NCI-H526 treated with DMSO at 0.1 percent for 48 hours (cell line): Measurements from ENCODE around the gene FRMD5.
"Not testable (repeated sequence)": the region's sequence is repeated elsewhere in the genome, so short reads cannot be mapped to it uniquely, and the experiment has no call there.

ENCODE experiments used
- DNase-seq: peaks from one replicate; lab custom pipeline; 2025; lab: John Stamatoyannopoulos, UW

FRMD5 gene

DNA sequence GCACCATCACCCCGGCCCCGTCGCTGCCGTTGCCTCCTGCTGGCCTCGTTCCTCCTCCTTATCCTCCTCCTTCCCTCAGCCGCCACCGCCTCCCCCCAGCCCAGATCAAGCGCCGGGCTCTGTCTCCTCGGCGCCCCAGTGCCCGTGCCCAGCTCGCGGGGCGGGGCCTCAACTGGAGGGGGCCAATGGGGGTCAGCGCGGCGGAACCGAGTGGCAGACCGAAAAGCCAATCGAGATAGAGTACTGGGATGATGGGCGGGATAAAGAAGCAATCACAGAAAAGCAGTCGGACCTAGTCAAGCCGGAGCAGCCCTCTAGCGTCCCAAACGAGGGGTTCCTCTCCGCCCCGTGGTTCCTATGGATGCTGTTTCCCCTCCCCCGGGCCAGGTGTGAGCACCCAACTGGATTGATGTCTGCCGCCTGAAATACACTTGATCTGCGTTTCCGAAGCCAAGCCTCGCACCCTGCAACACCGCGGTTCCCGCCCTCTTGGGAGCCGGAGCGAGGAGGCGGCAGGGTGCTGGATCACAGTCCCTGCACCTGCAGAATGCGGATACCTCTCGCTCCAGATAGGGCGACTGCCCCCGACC is at the start of gene FRMD5:
Gene FRMD5, minus strand, starts transcription at position 121 of the 590 bp plus-strand sequence.
- DNase-seq = peak; percentile 99

GRCh38 chr15:44243829-44244228 is 48.8 kb upstream of the FRMD5 start:
- no peak for DNase-seq

- DNase-seq = no peak
These were observed 48.1 kb upstream of the FRMD5 start for GRCh38 chr15:44243141-44243540.

DNA sequence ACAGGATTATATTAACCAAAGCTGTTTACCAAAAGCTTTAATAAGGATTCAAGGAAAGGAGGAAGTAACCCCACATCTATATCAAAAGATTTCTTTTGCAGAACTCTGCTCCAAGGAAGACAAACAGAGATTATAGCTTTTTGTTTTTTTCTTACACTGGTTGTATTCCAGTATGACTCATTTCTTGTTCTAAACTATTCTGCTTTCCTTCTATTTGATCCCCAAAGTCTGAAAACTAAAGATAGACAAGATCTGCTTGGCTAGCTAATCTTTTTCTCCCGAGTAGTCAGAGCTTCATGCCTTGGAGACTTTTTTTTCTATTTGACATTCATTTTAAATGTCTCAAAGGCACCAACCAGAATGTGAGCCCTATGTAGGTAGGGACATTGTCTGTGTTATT is 36.8 kb upstream of the FRMD5 start:
- DNase-seq = no peak

GRCh38 chr15:44229301-44229700 is 34.2 kb upstream of the FRMD5 start:
- not testable (repeated sequence) for DNase-seq

- DNase-seq = no peak
These were observed 32.5 kb upstream of the FRMD5 start for GRCh38 chr15:44227584-44227983.

DNA sequence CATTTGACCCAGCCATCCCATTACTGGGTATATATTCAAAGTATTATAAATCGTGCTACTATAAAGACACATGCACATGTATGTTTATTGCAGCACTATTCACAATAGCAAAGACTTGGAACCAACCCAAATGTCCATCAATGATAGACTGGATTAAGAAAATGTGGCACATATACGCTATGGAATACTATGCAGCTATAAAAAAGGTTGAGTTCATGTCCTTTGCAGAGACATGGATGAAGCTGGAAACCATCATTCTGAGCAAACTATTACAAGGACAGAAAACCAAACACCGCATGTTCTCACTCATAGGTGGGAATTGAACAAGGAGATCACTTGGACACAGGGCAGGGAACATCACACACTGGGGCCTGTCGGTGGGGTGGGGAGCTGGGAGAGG is 31.9 kb upstream of the FRMD5 start:
- DNase-seq = not testable (repeated sequence)

DNA sequence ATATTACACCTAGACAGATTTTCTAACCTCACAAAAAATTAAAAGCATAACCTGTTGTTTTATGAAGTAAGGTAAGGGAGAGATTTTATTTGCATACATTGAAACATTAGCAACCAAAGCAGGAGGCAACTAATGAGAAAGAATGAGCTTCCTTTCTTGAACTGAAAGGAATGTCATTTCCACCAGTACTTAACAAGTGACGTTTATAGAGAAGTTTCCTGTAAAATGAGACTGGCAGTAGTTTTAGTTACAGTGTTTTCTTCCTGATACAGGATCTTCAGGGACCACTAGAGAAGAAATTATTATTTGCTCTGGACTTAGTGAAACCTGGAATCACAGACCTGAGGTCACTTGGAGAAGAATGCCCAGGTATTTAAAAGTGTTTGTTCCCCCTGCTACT is 27.4 kb upstream of the FRMD5 start:
- no peak for DNase-seq

DNA sequence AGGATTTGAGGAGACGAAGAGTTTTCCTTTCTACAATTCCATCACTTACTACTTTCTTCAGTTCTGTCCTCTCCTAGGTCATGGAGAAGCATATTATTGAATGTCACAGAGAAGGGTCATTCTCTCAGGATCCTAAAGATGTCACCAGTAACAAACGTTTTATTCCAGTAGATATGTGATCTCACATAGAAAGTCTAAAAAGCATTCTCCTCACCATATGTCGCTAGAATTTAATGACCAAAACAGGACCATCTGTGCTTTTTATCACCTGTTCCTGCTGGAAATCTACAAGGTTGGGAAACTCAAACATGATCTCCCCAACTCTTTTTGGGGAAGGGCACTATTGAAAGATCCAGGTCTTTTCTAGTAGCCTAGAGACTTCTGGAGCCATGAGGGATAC is 24.0 kb upstream of the FRMD5 start:
- no peak for DNase-seq

GRCh38 chr15:44216958-44217357 is 21.9 kb upstream of the FRMD5 start:
- no peak for DNase-seq

DNA sequence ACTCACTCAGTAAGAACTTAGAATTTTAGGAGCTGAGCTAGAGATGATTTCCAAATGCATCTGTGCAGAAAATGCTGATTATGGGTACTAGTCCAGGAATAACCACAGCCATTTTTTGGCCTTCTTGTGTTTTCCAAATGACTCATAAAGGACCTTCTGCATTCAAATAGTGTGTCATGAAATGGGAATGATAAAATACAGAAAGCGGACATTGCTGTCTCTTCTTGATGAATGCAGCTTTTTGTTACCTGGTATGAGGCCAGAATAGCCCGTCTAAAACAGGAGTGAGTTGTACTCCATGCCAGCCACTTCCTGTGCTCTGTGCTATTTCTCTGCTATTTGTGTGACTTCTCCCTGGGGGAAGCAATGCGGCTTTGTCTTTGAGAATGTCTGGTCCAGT is 20.5 kb upstream of the FRMD5 start:
- DNase-seq = no peak

GRCh38 chr15:44208956-44209355 is 13.9 kb upstream of the FRMD5 start:
- no peak for DNase-seq

DNA sequence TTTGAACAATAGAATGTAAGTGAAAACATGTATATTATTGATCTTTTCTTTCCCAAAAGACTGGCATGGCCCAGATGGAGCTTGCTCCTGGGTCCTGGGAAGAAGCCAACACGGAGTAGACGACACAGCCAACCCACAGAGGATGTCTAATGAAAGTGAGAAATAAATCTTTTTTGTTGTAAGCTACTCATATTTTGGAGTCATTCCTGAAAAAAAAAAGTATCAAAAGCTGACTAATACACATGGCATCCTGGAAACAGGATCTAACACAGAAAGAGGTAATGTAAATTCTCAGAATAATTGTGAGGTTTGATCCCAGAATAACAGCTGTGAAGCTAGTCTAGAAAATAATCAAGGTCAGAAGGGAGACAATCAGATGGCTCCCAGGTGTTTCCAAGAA is 12.6 kb upstream of the FRMD5 start:
- DNase-seq = no peak

- DNase-seq = peak; percentile 63
These were observed 4.3 kb upstream of the FRMD5 start for GRCh38 chr15:44199393-44199792.

- peak; percentile 81 for DNase-seq
These were observed 534 bp downstream of the FRMD5 start for GRCh38 chr15:44194323-44195150.

- DNase-seq = peak; percentile 45
These were observed 1.3 kb downstream of the FRMD5 start for GRCh38 chr15:44193651-44194322.

- DNase-seq = no peak
These were observed 6.3 kb downstream of the FRMD5 start for GRCh38 chr15:44188795-44189194.

DNA sequence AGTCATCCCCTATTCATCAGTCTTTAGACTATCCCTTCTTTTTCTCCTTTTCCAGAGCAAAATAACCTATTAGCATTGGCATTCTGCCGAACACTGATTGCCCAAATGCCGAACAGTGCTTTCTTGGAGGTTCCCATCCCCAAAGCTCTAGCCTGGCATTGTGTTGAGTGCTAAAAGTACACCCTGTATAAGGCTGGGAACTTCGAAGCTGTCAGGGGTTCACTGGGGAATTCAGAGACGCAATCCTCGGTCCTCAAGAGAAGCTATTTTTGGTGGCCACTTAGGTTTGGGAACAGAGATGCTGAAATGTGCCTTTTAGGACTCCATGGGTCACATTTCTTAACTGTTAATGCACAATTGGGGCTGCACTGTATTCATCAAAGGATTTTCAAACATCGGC is 8.4 kb downstream of the FRMD5 start:
- DNase-seq = no peak

GRCh38 chr15:44183363-44183762 is 11.7 kb downstream of the FRMD5 start:
- DNase-seq = no peak

DNA sequence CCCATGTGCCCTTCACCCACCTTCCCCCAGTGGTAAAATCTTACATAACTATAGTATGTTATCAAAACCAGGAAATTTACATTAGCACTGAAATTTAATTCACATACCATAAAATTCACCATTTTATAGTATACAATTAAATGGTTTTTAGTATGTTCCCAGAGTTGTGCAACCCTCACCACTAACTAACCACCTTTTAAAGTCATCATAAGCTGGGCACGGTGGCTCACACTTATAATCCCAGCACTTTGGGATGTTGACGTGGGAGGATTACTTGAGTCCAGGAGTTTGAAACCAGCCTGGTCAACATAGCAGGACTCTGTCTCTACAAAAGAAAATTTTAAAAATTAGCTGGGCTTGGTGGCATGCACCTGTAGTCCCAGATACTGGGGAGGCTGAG is 13.7 kb downstream of the FRMD5 start:
- no peak for DNase-seq

- no peak for DNase-seq
These were observed 17.9 kb downstream of the FRMD5 start for GRCh38 chr15:44177139-44177538.

GRCh38 chr15:44173813-44174212 is 21.3 kb downstream of the FRMD5 start:
- no peak for DNase-seq

DNA sequence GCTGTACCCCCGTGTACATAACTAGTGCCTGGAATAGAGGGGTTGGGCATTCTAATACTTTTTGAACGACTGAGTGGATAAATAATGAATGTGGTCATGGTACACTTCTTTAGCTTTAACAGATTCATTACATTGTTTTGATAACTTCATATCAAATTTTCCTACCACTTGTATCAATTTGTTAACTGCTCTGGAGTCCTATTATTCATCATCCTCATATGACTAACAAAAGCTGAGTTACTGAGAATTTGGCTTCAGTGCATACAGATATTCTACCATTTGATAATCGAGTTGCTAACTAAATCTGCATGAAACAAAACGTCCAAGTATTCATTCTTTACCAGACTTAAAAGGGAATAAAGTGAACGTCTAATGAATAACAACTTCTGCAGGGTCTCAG is 31.7 kb downstream of the FRMD5 start:
- no peak for DNase-seq
